ENCODE measurements around the gene LY86. TPM values are rescaled to one million over a fixed set of nuclear protein-coding genes. Genes with fewer than 3 reads are reported as not detected.

LY86 gene
- total RNA-seq, 3 donors from 2014 or later (not counting 1 experiment from before 2014, with no cell fraction given) = 2.0 to 5.1 (median 2.2) TPM

GRCh38 chr6:6688283-6688682 lies 99.8 kb downstream of the LY86 start:
- intact Hi-C loops (cut with micrococcal nuclease) = no loop called here
- H3K9me3 ChIP-seq (ENCODE audit: control insufficient read depth, insufficient read depth, low read length) = no peaks in the 10 kb centered on the region
- Mint-ChIP-seq H3K27me3 (ENCODE audit: low read depth in 2 of 2) (peaks cover 0 to 6% of the 10 kb centered on the region in 2 donors), H3K9me3 (no peaks in the 10 kb centered on the region), H3K36me3 (no peaks in the 10 kb centered on the region), H3K4me1 (peaks cover 12 to 16% of the 10 kb centered on the region in 2 donors), H3K4me3 (no peak overlapping the region), H3K27ac (no peak overlapping the region)
- H3K27ac ChIP-seq (ENCODE audit: low read length) = no peak overlapping the region
- no CpG with 5 or more reads among the region's 1 CpG for WGBS (ENCODE audit: insufficient coverage)
- no peaks in the 10 kb centered on the region for H3K4me1 ChIP-seq (ENCODE audit: control insufficient read depth, insufficient read depth, low read length)
- H3K4me3 ChIP-seq (ENCODE audit: low read length) = no peak overlapping the region
- ATAC-seq = no peak
- H3K27me3 ChIP-seq (ENCODE audit: control insufficient read depth, insufficient read depth, low read length) = no peaks in the 10 kb centered on the region
- no peaks in the 10 kb centered on the region for H3K36me3 ChIP-seq (ENCODE audit: control insufficient read depth, insufficient read depth, low read length)
- no peak for TF ChIP-seq CTCF (IDR thresholded peaks at IDR 0.05)
- DNase-seq = no peak

GRCh38 chr6:6688951-6689350 lies 100.4 kb downstream of the LY86 start:
- WGBS (ENCODE audit: insufficient coverage) = 82% methylated on average over 1 of the region's 1 CpG
- Histone ChIP-seq H3K27ac (ENCODE audit: low read length) (no peak overlapping the region), H3K27me3 (ENCODE audit: control insufficient read depth, insufficient read depth, low read length) (no peaks in the 10 kb centered on the region), H3K36me3 (ENCODE audit: control insufficient read depth, insufficient read depth, low read length) (no peaks in the 10 kb centered on the region), H3K9me3 (ENCODE audit: control insufficient read depth, insufficient read depth, low read length) (no peaks in the 10 kb centered on the region), H3K4me1 (ENCODE audit: control insufficient read depth, insufficient read depth, low read length) (no peaks in the 10 kb centered on the region), H3K4me3 (ENCODE audit: low read length) (no peak overlapping the region)
- Mint-ChIP-seq H3K9me3 (no peaks in the 10 kb centered on the region), H3K27me3 (ENCODE audit: low read depth in 2 of 2) (peaks cover 0 to 6% of the 10 kb centered on the region in 2 donors), H3K4me3 (no peak overlapping the region), H3K36me3 (no peaks in the 10 kb centered on the region), H3K4me1 (peaks cover 11 to 15% of the 10 kb centered on the region in 2 donors), H3K27ac (no peak overlapping the region)
- intact Hi-C loops (cut with micrococcal nuclease) = no loop called here
- DNase-seq = no peak
- no peak for ATAC-seq
- no peak for TF ChIP-seq CTCF (IDR thresholded peaks at IDR 0.05)

- Histone ChIP-seq H3K4me1 (ENCODE audit: control insufficient read depth, insufficient read depth, low read length) (peaks cover 4% of the 10 kb centered on the region), H3K27ac (ENCODE audit: low read length) (no peak overlapping the region), H3K27me3 (ENCODE audit: control insufficient read depth, insufficient read depth, low read length) (no peaks in the 10 kb centered on the region), H3K4me3 (ENCODE audit: low read length) (no peak overlapping the region), H3K9me3 (ENCODE audit: control insufficient read depth, insufficient read depth, low read length) (no peaks in the 10 kb centered on the region), H3K36me3 (ENCODE audit: control insufficient read depth, insufficient read depth, low read length) (no peaks in the 10 kb centered on the region)
- intact Hi-C loops (cut with micrococcal nuclease) = no loop called here
- DNase-seq (no peak), ATAC-seq (no peak)
- Mint-ChIP-seq H3K36me3 (no peaks in the 10 kb centered on the region), H3K27me3 (ENCODE audit: low read depth in 2 of 2) (peaks cover 0 to 6% of the 10 kb centered on the region in 2 donors), H3K27ac (no peak overlapping the region), H3K9me3 (no peaks in the 10 kb centered on the region), H3K4me1 (peaks cover 9 to 11% of the 10 kb centered on the region in 2 donors), H3K4me3 (no peak overlapping the region)
- WGBS (ENCODE audit: insufficient coverage) = 100% methylated on average over 2 of the region's 2 CpGs
- TF ChIP-seq CTCF (IDR thresholded peaks at IDR 0.05) = no peak
Observed at GRCh38 chr6:6689400-6690143, 101.1 kb downstream of the LY86 start.

- Mint-ChIP-seq H3K4me1 (peaks cover 5 to 11% of the 10 kb centered on the region in 2 donors), H3K27me3 (ENCODE audit: low read depth in 2 of 2) (peaks cover 0 to 6% of the 10 kb centered on the region in 2 donors), H3K27ac (no peak overlapping the region), H3K9me3 (no peaks in the 10 kb centered on the region), H3K36me3 (no peaks in the 10 kb centered on the region), H3K4me3 (no peak overlapping the region)
- no peaks in the 10 kb centered on the region for H3K9me3 ChIP-seq (ENCODE audit: control insufficient read depth, insufficient read depth, low read length)
- H3K4me3 ChIP-seq (ENCODE audit: low read length) = no peak overlapping the region
- WGBS (ENCODE audit: insufficient coverage) = 88% methylated on average over 2 of the region's 2 CpGs
- no peaks in the 10 kb centered on the region for H3K36me3 ChIP-seq (ENCODE audit: control insufficient read depth, insufficient read depth, low read length)
- no peaks in the 10 kb centered on the region for H3K27me3 ChIP-seq (ENCODE audit: control insufficient read depth, insufficient read depth, low read length)
- peaks cover 4% of the 10 kb centered on the region for H3K4me1 ChIP-seq (ENCODE audit: control insufficient read depth, insufficient read depth, low read length)
- no peak for ATAC-seq
- intact Hi-C loops (cut with micrococcal nuclease) = no loop called here
- no peak for TF ChIP-seq CTCF (IDR thresholded peaks at IDR 0.05)
- no peak overlapping the region for H3K27ac ChIP-seq (ENCODE audit: low read length)
- no peak for DNase-seq
Observed at GRCh38 chr6:6690144-6690483, 101.6 kb downstream of the LY86 start.

Measured in natural killer cell (primary cell).